Endothelial cell of coronary artery (primary cell): ENCODE data around the gene APLP2. TPM values are rescaled to one million over a fixed set of nuclear protein-coding genes. Genes with fewer than 3 reads are reported as not detected.

Experiments
- total RNA-seq: library from RNA; depleted of rRNA; stranded (reverse); fragments of >200 nt; gene quantifications from 2 replicates; pipeline ENCODE4 v1.2.3, GENCODE V29; 2014

The APLP2 gene
- total RNA-seq: 718 and 764 TPM in 2 replicates

DNA sequence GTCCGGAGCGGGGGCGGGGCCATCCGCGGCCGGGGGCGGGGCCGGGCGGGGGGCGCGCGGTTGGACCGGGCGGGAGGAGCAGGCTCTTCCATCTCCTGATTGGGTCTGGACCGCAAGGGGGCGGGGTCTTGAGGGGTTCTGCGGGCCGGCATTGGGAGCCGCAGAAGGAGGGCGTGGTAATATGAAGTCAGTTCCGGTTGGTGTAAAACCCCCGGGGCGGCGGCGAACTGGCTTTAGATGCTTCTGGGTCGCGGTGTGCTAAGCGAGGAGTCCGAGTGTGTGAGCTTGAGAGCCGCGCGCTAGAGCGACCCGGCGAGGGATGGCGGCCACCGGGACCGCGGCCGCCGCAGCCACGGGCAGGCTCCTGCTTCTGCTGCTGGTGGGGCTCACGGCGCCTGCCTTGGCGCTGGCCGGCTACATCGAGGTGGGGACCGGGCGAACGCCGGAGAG, at the start of gene APLP2:
APLP2 (plus strand) TSS at position 236 of the 450 bp plus-strand sequence; CDS start at position 320, 84 bp downstream.

DNA sequence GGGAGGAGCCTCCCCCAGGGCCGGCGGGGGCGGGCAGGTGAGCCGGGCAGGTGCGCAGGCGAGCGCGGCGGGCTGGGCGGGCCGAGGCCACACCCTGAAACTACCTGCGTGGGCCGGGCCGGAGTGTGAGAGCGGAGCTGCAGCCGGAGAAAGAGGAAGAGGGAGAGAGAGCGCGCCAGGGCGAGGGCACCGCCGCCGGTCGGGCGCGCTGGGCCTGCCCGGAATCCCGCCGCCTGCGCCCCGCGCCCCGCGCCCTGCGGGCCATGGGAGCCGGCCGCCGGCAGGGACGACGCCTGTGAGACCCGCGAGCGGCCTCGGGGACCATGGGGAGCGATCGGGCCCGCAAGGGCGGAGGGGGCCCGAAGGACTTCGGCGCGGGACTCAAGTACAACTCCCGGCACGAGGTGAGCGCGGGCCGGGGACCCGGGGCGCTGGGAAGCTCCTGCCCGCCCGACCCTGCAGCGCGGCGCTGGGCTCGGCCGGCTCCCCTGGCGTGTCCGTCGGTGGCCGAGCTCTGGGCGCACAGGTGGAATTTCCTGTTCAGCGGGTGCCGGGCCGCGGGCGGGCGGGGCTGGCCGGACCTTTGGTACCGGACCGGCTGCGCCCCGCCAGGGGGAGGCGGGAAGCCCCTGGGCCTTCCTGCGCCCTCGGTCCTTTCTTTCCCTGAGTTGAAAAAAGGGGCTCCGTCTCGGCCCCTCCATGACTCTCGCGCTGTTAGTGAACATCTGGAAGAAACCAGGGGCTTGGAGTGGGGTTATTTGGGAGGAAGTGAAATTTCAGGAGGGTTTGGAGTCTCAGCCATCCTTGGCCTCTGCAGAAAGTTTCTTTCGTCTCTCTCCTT, 90.2 kb downstream of the APLP2 start, which contains the start of gene ST14:
ST14 (plus strand) TSS at position 126 of the 841 bp plus-strand sequence; CDS start at position 324, 198 bp downstream.

Other genes starting within 250 kb of the APLP2 start
- gene NFRKB, start 174.3 kb upstream of the APLP2 start, total RNA-seq: 14.5 and 17.6 TPM in 2 replicates
- 4.4 and 5.1 TPM in 2 replicates for gene PRDM10, start 67.1 kb upstream of the APLP2 start, total RNA-seq
- gene ST14, start 89.9 kb downstream of the APLP2 start, total RNA-seq: not detected in 2 replicates
- gene ZBTB44, start 245.0 kb downstream of the APLP2 start, total RNA-seq: 17.5 and 24.0 TPM in 2 replicates